ENCODE measurements around the gene YRDC.

YRDC gene

DNA sequence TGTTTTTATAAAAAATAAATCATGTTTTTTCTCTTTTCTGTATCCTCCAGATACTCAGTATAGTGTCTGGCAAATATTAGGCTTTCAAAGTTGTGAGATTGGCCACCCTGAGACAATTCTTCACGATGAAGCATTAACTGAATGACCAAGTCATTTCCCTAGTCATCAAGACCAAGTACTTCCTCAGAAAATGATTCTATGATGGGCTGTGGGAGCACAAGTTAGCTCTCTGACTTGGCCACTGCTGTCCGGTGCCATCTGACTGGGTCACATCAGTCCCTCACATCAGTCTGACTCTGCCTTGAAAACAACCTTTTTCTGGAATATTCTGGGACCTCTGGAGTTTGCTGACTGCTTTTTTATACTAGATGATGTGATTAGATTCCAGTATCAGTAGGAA is 13.5 kb upstream of the YRDC start:
- H3K9ac ChIP-seq (ENCODE audit: low read depth, low read length) = no peak overlapping the region
- H3K4me1 ChIP-seq (ENCODE audit: insufficient read depth, low read length) = no peaks in the 10 kb centered on the region
- WGBS = 92% methylated on average over 2 of the region's 2 CpGs
- no peak overlapping the region for H3K27ac ChIP-seq (ENCODE audit: low read depth, low read length)
- H3K27me3 ChIP-seq (ENCODE audit: insufficient read depth, low read length) = no peaks in the 10 kb centered on the region
- H3K36me3 ChIP-seq (ENCODE audit: insufficient read depth, low read length) = peaks cover 66% of the 10 kb centered on the region
- no peaks in the 10 kb centered on the region for H3K9me3 ChIP-seq (ENCODE audit: insufficient read depth, low read depth, low read length)
- H3K4me3 ChIP-seq (ENCODE audit: low read length) = no peak overlapping the region

DNA sequence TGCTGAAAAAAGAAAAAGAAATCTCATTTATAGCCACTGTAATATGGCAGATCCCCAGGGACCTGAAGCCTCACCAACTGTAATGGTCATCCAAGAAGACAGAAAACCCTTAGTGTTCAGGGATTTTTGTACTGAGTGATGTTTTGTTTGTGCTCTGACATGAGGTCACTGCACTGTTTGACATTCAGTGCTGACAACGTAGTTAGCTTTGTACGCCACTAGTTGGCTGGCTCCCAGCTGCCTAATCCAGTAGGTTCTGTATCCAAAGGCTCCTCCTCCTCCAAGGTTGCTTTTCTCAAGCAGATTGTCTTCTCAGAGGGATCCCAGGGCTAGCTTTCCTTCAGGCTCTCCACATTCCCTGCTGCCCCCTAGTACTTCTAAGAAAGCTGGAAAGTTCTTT is 9.5 kb upstream of the YRDC start:
- Histone ChIP-seq H3K4me1 (ENCODE audit: insufficient read depth, low read length) (no peaks in the 10 kb centered on the region), H3K4me3 (ENCODE audit: low read length) (no peak overlapping the region), H3K9ac (ENCODE audit: low read depth, low read length) (no peak overlapping the region), H3K27me3 (ENCODE audit: insufficient read depth, low read length) (no peaks in the 10 kb centered on the region), H3K27ac (ENCODE audit: low read depth, low read length) (0 out of 2 replicates have a peak overlapping the region, but pooled peaks have one; percentile 10), H3K36me3 (ENCODE audit: insufficient read depth, low read length) (peaks cover 64% of the 10 kb centered on the region), H3K9me3 (ENCODE audit: insufficient read depth, low read depth, low read length) (no peaks in the 10 kb centered on the region)
- WGBS = 63% methylated on average over 2 of the region's 2 CpGs

GRCh38 chr1:37814252-37814651 is 6.2 kb upstream of the YRDC start:
- Histone ChIP-seq H3K27me3 (ENCODE audit: insufficient read depth, low read length) (no peaks in the 10 kb centered on the region), H3K27ac (ENCODE audit: low read depth, low read length) (no peak overlapping the region), H3K9ac (ENCODE audit: low read depth, low read length) (no peak overlapping the region), H3K4me1 (ENCODE audit: insufficient read depth, low read length) (peaks cover 5% of the 10 kb centered on the region; the same call in 1 of the 2 replicates), H3K4me3 (ENCODE audit: low read length) (no peak overlapping the region), H3K9me3 (ENCODE audit: insufficient read depth, low read depth, low read length) (no peaks in the 10 kb centered on the region), H3K36me3 (ENCODE audit: insufficient read depth, low read length) (peaks cover 48% of the 10 kb centered on the region)
- 93% methylated on average over 7 of the region's 7 CpGs for WGBS

- 82% methylated on average over 1 of the region's 2 CpGs for WGBS
- peaks cover 46% of the 10 kb centered on the region for H3K36me3 ChIP-seq (ENCODE audit: insufficient read depth, low read length)
- no peak overlapping the region for H3K4me3 ChIP-seq (ENCODE audit: low read length)
Observed at GRCh38 chr1:37813529-37814145, 5.6 kb upstream of the YRDC start.

DNA sequence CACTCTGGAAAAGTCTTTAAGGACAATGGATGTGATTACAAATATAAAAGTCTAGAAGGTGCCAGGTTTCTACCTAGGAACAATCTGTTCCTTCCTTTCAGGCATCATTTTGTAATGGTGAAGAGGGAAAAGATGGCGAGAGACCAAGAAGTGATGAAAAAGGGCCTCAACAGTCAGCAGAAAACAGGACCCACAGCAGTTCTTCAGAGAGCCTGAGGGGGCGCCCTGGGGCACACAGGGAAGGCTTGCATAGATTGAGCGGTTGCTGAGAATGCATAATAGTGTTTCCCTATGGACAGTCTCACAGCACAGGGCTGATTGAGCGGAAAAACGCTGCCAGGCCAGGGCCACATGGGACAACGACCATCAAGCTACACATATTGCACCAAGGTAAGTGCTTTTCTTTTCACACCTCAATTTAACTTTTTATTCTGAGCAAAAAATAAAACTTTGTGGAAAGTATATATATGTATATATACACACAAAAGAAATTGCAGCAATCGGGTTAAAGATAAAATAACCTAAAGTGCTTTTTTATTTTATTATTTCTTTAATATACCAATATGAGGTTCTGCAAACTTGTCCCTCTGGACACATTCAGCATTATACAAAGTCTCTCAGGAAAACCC is 3.1 kb upstream of the YRDC start:
- Histone ChIP-seq H3K4me3 (ENCODE audit: low read length) (no peak overlapping the region), H3K9me3 (ENCODE audit: insufficient read depth, low read depth, low read length) (no peaks in the 10 kb centered on the region), H3K36me3 (ENCODE audit: insufficient read depth, low read length) (peaks cover 39% of the 10 kb centered on the region), H3K27ac (ENCODE audit: low read depth, low read length) (no peak overlapping the region), H3K4me1 (ENCODE audit: insufficient read depth, low read length) (peaks cover 9% of the 10 kb centered on the region; the same call in 1 of the 2 replicates), H3K27me3 (ENCODE audit: insufficient read depth, low read length) (no peaks in the 10 kb centered on the region), H3K9ac (ENCODE audit: low read depth, low read length) (no peak overlapping the region)
- WGBS = 27% methylated on average over 6 of the region's 7 CpGs

More at GRCh38 chr1:37813529-37814145, 5.6 kb upstream of the YRDC start:
- peaks cover 9% of the 10 kb centered on the region; the same call in 1 of the 2 replicates for H3K4me1 ChIP-seq (ENCODE audit: insufficient read depth, low read length)
- H3K27ac ChIP-seq (ENCODE audit: low read depth, low read length) = no peak overlapping the region
- H3K9me3 ChIP-seq (ENCODE audit: insufficient read depth, low read depth, low read length) = no peaks in the 10 kb centered on the region
- H3K9ac ChIP-seq (ENCODE audit: low read depth, low read length) = no peak overlapping the region
- no peaks in the 10 kb centered on the region for H3K27me3 ChIP-seq (ENCODE audit: insufficient read depth, low read length)

DNA sequence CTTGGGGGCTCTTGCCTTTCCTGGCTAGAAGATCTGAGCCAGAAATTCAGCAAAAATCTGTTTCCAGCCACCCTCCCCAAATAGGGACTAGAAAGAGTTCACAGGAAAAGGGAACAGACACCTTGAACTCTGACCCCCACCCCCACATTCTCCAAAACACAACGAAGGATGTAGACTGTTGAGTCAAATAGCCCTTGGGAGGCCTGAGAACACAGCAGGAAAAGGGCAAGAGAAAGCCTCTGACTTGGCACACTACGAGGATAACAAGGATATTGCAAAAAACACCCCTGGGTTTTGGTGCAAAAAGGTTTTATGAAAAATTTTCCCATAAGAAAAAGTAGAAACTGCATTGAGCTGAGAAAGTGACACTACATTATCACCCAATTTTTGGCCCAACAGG is 1.9 kb upstream of the YRDC start:
- no peaks in the 10 kb centered on the region for H3K27me3 ChIP-seq (ENCODE audit: insufficient read depth, low read length)
- H3K27ac ChIP-seq (ENCODE audit: low read depth, low read length) = no peak overlapping the region
- 77% methylated on average over 2 of the region's 2 CpGs for WGBS
- H3K4me1 ChIP-seq (ENCODE audit: insufficient read depth, low read length) = peaks cover 9% of the 10 kb centered on the region; the same call in 1 of the 2 replicates
- peaks cover 40% of the 10 kb centered on the region for H3K36me3 ChIP-seq (ENCODE audit: insufficient read depth, low read length)
- no peak overlapping the region for H3K4me3 ChIP-seq (ENCODE audit: low read length)
- H3K9ac ChIP-seq (ENCODE audit: low read depth, low read length) = no peak overlapping the region
- no peaks in the 10 kb centered on the region for H3K9me3 ChIP-seq (ENCODE audit: insufficient read depth, low read depth, low read length)

DNA sequence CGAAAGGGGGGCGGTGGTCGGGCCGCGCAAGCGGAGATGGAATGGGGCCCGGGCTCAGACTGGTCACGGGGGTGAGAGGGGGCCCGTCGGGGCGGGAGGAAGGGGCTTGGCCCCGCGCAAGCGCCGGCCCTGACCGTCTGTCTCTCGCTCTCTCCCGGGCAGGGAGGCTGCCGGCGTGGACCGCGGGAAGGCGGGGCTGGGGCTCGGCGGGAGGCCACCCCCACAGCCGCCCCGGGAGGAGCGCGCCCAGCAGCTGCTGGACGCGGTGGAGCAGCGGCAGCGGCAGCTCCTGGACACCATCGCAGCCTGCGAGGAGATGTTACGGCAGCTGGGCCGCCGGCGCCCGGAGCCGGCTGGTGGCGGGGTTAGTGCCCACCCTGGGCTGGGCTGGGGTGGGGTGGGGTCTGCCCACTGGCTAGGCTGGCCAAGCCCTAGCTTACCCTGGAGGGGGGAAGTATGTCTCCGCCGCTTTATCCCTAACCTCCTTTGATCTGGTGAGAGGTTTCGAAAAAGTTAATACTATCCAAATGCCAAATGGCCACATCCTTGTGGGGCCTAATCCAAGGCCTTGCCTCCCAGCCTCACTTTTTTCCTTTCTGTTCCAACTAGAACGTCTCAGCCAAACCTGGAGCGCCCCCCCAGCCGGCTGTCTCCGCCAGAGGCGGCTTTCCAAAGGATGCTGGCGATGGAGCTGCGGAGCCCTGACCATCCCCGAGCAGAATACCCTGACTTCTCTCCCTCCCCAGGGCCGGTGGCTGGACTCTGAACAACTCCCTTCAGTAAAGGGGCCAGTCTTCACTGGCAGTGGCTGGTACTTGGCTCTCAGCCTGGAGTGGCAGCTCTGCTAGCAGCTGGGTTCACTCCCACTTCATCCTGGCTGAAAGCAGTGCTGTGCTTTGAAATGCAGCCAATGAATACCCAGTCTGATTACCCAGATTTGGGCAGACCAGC is 636 bp upstream of the YRDC start:
- Histone ChIP-seq H3K9ac (ENCODE audit: low read depth, low read length) (peak overlapping the region; percentile 52), H3K9me3 (ENCODE audit: insufficient read depth, low read depth, low read length) (no peaks in the 10 kb centered on the region), H3K4me3 (ENCODE audit: low read length) (peak overlapping the region; percentile 87), H3K27ac (ENCODE audit: low read depth, low read length) (peak overlapping the region; percentile 71; the same call in 1 of the 2 replicates), H3K27me3 (ENCODE audit: insufficient read depth, low read length) (no peaks in the 10 kb centered on the region), H3K36me3 (ENCODE audit: insufficient read depth, low read length) (peaks cover 47% of the 10 kb centered on the region), H3K4me1 (ENCODE audit: insufficient read depth, low read length) (peaks cover 9% of the 10 kb centered on the region; the same call in 1 of the 2 replicates)
- 2% methylated on average over 54 of the region's 54 CpGs for WGBS

- Histone ChIP-seq H3K27ac (ENCODE audit: low read depth, low read length) (peak overlapping the region; percentile 24; the same call in 1 of the 2 replicates), H3K9me3 (ENCODE audit: insufficient read depth, low read depth, low read length) (no peaks in the 10 kb centered on the region), H3K9ac (ENCODE audit: low read depth, low read length) (peak overlapping the region; percentile 93), H3K4me1 (ENCODE audit: insufficient read depth, low read length) (peaks cover 9% of the 10 kb centered on the region; the same call in 1 of the 2 replicates), H3K36me3 (ENCODE audit: insufficient read depth, low read length) (peaks cover 61% of the 10 kb centered on the region), H3K27me3 (ENCODE audit: insufficient read depth, low read length) (no peaks in the 10 kb centered on the region), H3K4me3 (ENCODE audit: low read length) (peak overlapping the region; percentile 87)
- WGBS = 17% methylated on average over 9 of the region's 9 CpGs
Observed at GRCh38 chr1:37807220-37807554, 821 bp downstream of the YRDC start.

- Histone ChIP-seq H3K27me3 (ENCODE audit: insufficient read depth, low read length) (no peaks in the 10 kb centered on the region), H3K36me3 (ENCODE audit: insufficient read depth, low read length) (peaks cover 73% of the 10 kb centered on the region), H3K9me3 (ENCODE audit: insufficient read depth, low read depth, low read length) (no peaks in the 10 kb centered on the region), H3K4me3 (ENCODE audit: low read length) (no peak overlapping the region), H3K4me1 (ENCODE audit: insufficient read depth, low read length) (no peaks in the 10 kb centered on the region), H3K9ac (ENCODE audit: low read depth, low read length) (no peak overlapping the region), H3K27ac (ENCODE audit: low read depth, low read length) (no peak overlapping the region)
- 88% methylated on average over 1 of the region's 1 CpG for WGBS
Observed at GRCh38 chr1:37802439-37802838, 5.6 kb downstream of the YRDC start.

DNA sequence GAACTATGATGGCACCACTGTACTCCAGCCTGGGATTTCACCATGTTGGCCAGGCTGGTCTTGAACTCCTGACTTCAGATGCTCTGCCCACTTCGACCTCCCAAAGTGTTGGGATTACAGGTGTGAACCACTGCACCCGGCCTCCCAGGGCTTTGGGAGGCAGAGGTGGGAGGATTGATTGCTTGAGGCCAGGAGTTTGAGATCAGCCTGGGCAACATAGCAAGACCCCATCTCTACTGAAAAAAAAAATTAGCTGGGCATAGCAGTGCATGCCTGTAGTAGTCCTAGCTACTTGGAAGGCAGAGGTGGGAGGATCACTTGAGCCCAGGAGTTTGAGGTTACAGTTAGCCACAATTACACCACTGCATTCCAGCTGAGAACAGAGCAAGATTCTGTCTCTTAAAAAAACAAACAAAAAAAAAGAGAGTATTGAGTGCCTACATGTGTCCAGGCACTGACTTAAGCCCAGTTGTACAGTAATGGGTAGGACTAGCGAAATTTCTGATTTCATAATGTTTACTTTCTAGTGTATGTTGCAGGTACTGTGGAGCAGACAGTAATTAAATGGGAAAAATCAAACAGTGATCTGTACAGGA is 10.2 kb downstream of the YRDC start:
- H3K9ac ChIP-seq (ENCODE audit: low read depth, low read length) = no peak overlapping the region
- 96% methylated on average over 3 of the region's 3 CpGs for WGBS
- peaks cover 28% of the 10 kb centered on the region for H3K27me3 ChIP-seq (ENCODE audit: insufficient read depth, low read length)
- peaks cover 5% of the 10 kb centered on the region for H3K4me1 ChIP-seq (ENCODE audit: insufficient read depth, low read length)
- H3K36me3 ChIP-seq (ENCODE audit: insufficient read depth, low read length) = peaks cover 31% of the 10 kb centered on the region
- H3K27ac ChIP-seq (ENCODE audit: low read depth, low read length) = no peak overlapping the region
- no peaks in the 10 kb centered on the region for H3K9me3 ChIP-seq (ENCODE audit: insufficient read depth, low read depth, low read length)
- H3K4me3 ChIP-seq (ENCODE audit: low read length) = no peak overlapping the region

Measured in HUES64 (cell line).